Stimulated activated CD8-positive, alpha-beta memory T cell treated with anti-CD3 and anti-CD28 coated beads, Interleukin-7, amount 100 ng/mL, for 1 hour (primary cell): Measurements from ENCODE around the gene UMAD1.
"Not testable (repeated sequence)": the region's sequence is repeated elsewhere in the genome, so short reads cannot be mapped to it uniquely, and the experiment has no call there.

ENCODE experiments used
- DNase-seq, 2 donors: peaks; one replicate each; pipeline ENCODE4 v3.0.0-alpha.2; 2020; ENCODE audit warnings: low read depth in 2 of 2

The UMAD1 gene

DNA sequence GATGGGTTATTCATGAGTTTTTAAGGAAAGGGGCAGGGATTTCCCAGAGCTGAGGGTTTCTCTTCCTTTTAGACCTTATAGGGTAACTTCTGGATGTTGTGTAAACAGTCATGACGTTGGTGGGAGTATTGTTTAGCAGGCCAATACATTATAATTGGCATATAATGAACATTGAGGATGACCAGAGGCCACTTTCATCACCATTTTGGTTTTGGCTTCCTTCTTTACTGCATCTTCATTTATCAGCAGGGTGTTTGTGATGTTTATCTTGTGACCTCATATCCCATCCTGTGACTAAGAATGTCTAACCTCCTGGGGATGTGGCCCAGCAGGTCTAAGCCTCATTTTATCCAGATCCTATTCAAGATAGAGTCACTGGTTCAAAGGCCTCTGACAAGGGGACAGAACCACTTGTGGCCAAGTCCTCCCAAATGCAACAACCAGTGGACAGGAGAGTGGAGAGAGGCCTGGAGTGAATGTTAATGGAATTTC lies 155.1 kb downstream of the UMAD1 start:
- no peak for DNase-seq

- DNase-seq: no peak
These were observed 158.0 kb downstream of the UMAD1 start for GRCh38 chr7:7798510-7798909.

DNA sequence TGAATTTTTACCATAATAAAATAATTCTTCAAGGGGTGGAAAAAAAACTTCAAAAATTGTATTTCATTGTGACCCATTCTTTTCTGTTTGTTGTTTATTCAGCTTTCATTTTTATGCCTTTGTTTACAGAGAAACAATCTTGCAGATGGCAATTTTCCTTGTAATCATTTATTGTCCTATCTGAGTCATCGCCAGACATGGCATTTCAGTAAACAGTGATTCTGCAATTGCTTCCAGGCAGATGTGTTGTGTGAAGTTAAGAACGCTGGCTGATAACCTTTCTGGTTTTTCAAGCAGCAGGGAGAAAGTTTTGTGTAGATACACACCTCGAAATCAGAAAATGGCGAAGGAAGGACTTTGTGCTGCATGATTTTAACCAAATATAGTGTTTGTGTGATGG lies 158.6 kb downstream of the UMAD1 start:
- no peak for DNase-seq

DNA sequence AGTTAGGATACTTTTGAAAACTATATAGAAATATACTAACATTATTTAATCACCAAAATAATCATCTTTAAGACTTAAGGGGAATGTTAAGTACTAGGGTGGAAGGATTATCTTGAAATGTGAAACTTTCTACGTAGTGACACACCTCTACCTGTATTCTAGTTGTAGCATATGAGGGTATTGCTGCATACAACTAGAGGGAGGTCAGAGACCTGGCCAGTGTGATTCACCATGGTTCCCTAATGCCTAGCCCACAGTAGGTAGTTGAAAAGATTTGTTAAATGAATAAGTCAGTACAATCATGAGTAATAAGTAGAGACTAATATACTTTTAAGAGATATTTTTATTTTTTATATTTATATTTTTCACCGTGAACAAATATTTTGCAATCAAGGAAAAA lies 162.0 kb downstream of the UMAD1 start:
- DNase-seq: no peak

DNA sequence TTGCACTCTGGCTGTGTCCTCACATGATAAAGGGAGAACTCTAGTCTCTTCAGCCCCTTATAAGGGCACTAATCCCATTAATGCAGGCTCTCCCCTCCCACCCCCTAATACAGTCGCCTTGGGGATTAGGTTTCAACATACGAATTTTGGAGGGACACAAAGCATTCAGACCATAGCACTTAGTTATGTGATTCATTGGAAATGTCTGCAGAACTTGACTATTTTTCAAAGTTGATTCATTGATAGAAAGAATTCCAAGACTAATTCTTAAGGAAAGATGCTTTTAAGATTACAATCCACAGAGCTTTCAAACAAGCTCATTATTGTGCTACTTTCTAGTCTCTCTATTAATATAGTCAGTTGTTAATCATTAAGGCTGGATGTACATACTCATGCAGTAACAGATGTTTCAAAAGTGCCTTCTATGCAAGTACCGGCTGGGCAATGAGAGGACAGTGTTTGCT lies 163.2 kb downstream of the UMAD1 start:
- DNase-seq: no peak

DNA sequence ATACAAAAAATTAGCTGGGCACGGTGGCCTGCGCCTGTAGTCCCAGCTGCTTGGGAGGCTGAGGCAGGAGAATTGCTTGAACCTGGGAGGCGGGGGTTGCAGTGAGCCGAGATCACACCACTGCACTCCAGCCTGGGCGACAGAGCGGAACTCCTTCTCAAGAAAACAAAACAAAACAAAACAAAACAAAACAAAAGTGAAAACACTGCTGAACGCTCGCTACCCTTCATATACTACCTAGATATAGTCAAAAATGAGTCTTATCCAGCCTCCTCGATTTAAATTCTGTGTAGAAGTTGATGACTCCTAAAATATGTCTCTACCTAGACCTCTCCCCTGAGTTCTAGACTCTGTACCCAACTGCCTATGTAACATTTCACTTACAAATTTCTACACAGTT lies 164.3 kb downstream of the UMAD1 start:
- DNase-seq: not testable (repeated sequence)

- no peak for DNase-seq
These were observed 165.1 kb downstream of the UMAD1 start for GRCh38 chr7:7805511-7806153.

GRCh38 chr7:7808156-7808555 lies 167.6 kb downstream of the UMAD1 start:
- no peak for DNase-seq

- no peak for DNase-seq
These were observed 168.1 kb downstream of the UMAD1 start for GRCh38 chr7:7808626-7809025.

- DNase-seq: no peak
These were observed 169.8 kb downstream of the UMAD1 start for GRCh38 chr7:7810380-7810779.

- DNase-seq: no peak
These were observed 170.3 kb downstream of the UMAD1 start for GRCh38 chr7:7810826-7811225.

DNA sequence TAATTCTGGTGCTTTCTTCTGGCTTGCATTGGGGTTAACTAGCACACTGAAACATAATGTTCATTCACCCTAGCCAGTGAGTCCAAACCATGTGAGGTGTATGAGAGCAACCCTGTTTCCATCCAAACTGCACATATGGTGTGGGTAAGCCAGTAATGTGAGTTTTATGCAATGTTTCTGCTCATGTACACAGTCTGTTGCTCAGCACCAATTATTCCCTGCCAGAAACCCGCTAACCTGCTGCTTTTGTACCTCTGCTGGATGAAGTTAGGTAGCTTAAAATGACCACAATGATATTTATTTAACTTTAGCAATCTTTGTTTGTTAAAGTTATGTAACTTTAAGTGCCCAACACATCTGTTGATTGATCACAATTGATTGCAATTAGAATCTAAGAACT lies 171.6 kb downstream of the UMAD1 start:
- DNase-seq: no peak

DNA sequence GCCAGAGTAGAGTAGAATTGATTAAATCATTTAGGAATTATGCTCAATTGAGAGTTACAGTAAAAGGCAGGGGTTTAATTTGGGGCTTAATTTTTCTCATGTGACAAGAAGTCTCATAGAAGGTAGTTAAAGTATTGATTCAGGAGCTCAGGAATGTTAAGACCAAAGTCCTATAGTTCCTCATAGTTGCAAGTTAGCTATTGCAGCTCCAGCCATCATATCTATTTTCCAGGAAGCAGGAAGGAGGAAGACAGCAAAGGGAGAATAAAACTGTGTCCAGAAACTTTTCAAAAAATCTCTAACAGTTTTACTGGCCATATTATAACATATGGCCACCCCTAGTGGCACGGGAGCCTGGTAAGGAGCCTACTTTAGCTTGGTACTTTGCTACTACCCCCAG lies 174.8 kb downstream of the UMAD1 start:
- DNase-seq: no peak

DNA sequence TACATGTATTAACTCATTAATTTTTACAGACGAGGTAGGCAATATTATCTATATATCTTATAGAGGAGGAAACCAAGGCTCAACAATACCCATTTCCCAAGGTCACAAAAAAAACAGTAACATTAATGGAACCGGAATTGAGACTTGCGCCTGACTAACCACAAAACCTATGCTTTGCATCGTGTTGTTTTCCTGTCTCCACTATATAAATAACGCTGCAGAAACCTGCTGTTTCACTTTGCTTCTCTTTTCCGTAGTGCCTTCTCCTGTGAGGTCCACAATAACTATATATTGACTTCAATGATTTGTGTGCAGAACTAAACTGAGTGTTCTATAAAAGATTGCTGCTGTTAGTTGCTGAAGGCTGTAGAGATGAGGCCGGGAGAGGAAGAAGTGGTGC lies 175.5 kb downstream of the UMAD1 start:
- no peak for DNase-seq

- no peak for DNase-seq
These were observed 176.4 kb downstream of the UMAD1 start for GRCh38 chr7:7816816-7817536.

DNA sequence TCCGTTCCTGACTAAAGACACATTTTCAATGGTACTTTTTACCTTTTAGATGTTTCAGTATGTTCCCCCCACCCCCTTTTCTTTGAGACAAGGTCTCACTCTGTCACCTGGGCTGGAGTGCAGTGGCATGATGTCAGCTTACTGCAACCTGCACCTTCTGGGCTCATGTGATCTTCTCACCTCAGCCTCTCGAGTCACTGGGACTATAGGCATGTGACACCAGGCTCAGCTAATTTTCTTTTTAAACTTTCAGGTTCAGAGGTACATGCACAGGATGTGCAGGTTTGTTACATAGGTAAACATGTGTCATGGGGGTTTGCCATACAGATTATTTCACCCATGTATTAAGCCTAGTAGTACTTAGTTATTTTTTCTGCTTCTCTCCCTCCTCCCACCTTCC lies 177.2 kb downstream of the UMAD1 start:
- no peak for DNase-seq

- not testable (repeated sequence) for DNase-seq
These were observed 177.6 kb downstream of the UMAD1 start for GRCh38 chr7:7818179-7818578.

DNA sequence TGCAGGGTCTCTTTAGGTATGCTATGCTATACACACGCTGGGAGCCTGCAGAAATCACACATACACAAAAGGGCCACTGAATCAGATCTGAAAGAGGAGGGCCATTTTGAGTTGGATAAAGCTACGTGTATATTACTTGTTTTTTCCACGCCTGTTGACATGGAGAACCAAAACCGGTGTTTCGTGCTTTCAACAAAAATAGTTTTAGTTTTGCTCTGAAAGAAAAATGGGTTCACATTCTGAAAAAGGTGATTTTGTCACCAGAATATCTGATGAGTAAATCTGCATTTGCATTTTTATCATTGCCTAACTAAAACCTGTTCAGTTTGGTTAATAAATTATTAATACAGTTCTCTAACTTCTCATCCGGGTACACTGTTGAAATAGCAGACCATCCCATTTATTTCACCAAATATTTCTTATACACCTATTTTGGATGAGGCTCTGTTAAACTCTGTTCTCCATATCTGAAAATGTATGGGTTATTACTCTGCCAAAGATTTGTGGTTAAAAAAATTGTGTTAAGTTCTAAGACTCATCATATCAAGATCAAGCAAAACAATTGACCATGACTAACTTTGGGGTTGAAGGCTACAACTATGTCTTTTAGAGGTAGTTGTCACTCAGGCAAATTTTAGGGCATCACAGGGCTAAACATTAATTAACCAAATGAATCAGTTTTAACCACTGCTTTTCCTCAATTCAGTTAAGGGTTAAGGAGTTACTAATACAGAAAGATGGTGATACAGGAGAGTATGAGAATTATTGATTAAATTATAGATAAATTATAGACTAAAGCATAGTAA lies 179.1 kb downstream of the UMAD1 start:
- no peak for DNase-seq

- DNase-seq: no peak
These were observed 179.9 kb downstream of the UMAD1 start for GRCh38 chr7:7820409-7820808.

DNA sequence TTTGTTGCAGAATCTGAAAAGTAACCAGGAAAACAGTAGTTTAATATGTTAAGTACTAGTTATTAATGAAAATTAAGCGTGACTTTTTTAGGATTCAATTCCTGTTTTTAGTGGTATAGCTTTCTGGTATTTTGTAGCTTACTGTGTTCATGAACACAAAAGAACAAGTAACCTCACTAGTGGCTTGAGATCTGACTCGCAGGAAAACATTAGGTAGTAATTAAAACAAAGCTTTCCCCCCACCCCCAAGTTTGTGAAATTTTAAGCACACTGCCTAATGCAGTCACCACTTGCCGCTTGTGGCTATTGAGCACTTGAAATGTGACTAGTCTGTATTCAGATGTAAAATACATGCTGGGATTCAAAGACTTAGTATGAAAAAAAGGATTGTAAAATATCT lies 180.4 kb downstream of the UMAD1 start:
- DNase-seq: no peak

DNA sequence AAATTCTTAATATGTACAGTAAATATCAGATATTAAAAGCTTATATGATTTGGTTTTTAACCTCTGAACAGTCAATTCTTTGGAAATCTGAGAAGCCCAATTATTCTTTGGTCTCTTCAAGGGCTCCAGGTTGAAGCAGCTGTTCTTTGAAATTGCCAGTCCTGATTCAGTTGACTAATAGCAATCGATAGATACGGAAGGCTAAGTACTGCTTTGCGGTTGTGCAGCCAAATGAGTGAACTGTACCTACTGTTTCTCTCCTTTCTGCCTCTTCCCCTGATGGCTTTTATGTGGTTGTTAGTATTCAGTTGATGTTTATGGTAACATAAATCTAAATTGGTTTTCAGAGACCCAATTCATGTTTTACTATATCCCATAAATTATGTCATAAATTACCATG lies 181.0 kb downstream of the UMAD1 start:
- no peak for DNase-seq

DNA sequence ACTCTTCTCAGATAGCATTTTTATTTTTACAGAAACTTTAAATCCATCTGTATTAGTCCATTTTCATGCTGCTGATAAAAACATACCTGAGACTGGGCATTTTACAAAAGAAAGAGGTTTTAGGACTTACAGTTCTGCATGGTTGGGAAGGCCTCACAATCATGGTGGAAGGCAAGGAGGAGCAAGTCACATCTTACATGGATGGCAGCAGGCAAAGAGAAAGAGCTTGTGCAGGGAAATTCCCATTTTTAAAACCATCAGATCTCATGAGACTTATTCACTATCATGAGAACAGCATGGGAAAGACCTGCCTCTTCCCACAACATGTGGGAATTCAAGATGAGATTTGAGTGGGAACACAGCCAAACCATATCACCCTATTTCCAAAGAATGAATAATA lies 184.7 kb downstream of the UMAD1 start:
- not testable (repeated sequence) for DNase-seq

GRCh38 chr7:7829667-7830066 lies 189.1 kb downstream of the UMAD1 start:
- no peak for DNase-seq
